HL-60 (cell line): ENCODE results near the gene NOD2.
A peak's percentile ranks its signal among the peaks of the same experiment; 100 is the strongest.

Source experiments
- DNase-seq, 2 experiments: peaks; one replicate each; pipeline ENCODE4 v3.0.0-alpha.2; 2010 to 2020; ENCODE audit warnings: low read depth in 1 of 2, low spot score in 1 of 2
- H3K27ac ChIP-seq: fragments of 250-450 bp; sonication (Bioruptor Pico); replicated peaks from 2 replicates; pipeline ENCODE4 v1.5.1; 2020; ENCODE audit warnings: mild to moderate bottlenecking, moderate library complexity
- H3K27me3 ChIP-seq: fragments of 250-450 bp; sonication (Bioruptor Pico); 2 replicates; pipeline ENCODE4 v1.5.1; 2021; ENCODE audit warnings: mild to moderate bottlenecking, moderate library complexity; ENCODE audit not compliant: insufficient read depth, poor library complexity, severe bottlenecking
- H3K4me3 ChIP-seq: replicated peaks from 2 replicates; pipeline ENCODE4 v1.5.1; 2011; ENCODE audit warnings: mild to moderate bottlenecking, control low read depth, low read length; ENCODE audit not compliant: insufficient read depth
- CTCF ChIP-seq: IDR thresholded peaks from one replicate; pipeline ENCODE4 v1.5.1; 2011; ENCODE audit warnings: low read length, control low read depth, inconsistent platforms; ENCODE audit not compliant: insufficient read depth
- GABPA ChIP-seq: IDR thresholded peaks from 2 replicates; pipeline ENCODE4 v1.6.1; 2012; ENCODE audit warnings: low read depth
- POLR2AphosphoS5 ChIP-seq: IDR thresholded peaks from 2 replicates; pipeline ENCODE4 v1.6.1; 2012; ENCODE audit warnings: low read depth
- REST ChIP-seq: IDR thresholded peaks from 2 replicates; pipeline ENCODE4 v1.6.1; 2012; ENCODE audit warnings: low read depth; ENCODE audit not compliant: insufficient replicate concordance
- SPI1 ChIP-seq: IDR thresholded peaks from 2 replicates; pipeline ENCODE4 v1.6.1; 2012; ENCODE audit warnings: low read depth, mild to moderate bottlenecking, borderline replicate concordance

Gene NOD2

GRCh38 chr16:50718761-50719400, 25.5 kb downstream of the NOD2 start:
- Histone ChIP-seq H3K27ac (no peak overlapping the region), H3K27me3 (no peaks in the 10 kb centered on the region), H3K4me3 (no peak overlapping the region)
- no peak for DNase-seq
- TF ChIP-seq SPI1 (peak; percentile 63), POLR2AphosphoS5 (no peak)

GRCh38 chr16:50719401-50720337, 26.3 kb downstream of the NOD2 start:
- H3K27ac ChIP-seq = no peak overlapping the region
- no peaks in the 10 kb centered on the region for H3K27me3 ChIP-seq
- DNase-seq = peak in 1 of 2 experiments; percentile 33
- TF ChIP-seq POLR2AphosphoS5 (no peak), REST (no peak), SPI1 (no peak), GABPA (no peak), CTCF (no peak)
- H3K4me3 ChIP-seq = no peak overlapping the region

- Histone ChIP-seq H3K4me3 (no peak overlapping the region), H3K27me3 (no peaks in the 10 kb centered on the region), H3K27ac (no peak overlapping the region)
- no peak for TF ChIP-seq CTCF
- no peak for TF ChIP-seq REST
- no peak for TF ChIP-seq POLR2AphosphoS5
- no peak for TF ChIP-seq GABPA
- TF ChIP-seq SPI1 = no peak
- DNase-seq = no peak
Observed at GRCh38 chr16:50721549-50722404, 28.4 kb downstream of the NOD2 start.
